ENCODE data around the gene IER5L.

DNA sequence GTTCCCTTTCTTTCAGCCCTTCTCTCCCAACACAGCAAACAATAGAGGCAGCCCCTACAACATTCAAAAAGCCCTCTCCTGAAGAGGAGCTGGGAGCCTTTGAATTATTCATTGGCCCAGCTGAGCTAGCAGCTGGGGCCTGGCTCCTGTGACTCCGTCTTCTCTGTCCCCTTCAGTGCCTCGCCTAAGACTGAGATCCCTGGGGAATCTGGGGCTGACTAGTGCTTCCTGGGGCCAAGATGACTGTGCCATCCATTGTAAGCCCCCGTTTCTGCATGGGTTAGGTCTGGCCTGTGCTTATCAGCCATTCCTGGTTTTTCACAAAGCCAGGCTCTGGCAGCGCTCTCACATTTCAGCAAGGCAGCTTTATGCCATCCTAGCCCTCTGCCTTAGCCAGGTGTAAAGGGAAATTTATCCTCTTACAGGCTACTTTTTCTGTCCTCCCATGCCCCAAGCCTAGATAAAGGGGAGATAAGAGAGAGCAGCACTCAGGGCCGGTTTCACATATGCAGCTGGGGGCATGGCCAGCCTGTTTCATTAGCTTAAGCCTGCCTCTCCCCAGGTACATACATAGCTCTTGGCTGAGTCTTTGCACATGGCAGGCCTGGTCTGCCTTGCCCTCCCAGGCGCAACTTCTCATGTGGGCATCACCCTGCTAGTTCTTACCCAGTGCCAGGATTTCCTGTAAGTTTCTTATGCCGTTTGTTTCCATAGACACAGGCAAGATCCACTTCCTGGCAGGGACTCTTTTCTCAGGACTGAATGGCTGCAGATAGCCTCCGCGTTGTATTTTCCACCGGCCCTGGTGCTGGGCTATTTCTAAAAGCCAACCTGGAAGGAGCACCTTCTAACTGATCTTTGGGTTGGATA, 51.1 kb downstream of the IER5L start:
- TF ChIP-seq, protein P1, sequence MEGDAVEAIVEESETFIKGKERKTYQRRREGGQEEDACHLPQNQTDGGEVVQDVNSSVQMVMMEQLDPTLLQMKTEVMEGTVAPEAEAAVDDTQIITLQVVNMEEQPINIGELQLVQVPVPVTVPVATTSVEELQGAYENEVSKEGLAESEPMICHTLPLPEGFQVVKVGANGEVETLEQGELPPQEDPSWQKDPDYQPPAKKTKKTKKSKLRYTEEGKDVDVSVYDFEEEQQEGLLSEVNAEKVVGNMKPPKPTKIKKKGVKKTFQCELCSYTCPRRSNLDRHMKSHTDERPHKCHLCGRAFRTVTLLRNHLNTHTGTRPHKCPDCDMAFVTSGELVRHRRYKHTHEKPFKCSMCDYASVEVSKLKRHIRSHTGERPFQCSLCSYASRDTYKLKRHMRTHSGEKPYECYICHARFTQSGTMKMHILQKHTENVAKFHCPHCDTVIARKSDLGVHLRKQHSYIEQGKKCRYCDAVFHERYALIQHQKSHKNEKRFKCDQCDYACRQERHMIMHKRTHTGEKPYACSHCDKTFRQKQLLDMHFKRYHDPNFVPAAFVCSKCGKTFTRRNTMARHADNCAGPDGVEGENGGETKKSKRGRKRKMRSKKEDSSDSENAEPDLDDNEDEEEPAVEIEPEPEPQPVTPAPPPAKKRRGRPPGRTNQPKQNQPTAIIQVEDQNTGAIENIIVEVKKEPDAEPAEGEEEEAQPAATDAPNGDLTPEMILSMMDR (conservative IDR thresholded peaks at IDR 0.05; ENCODE audit: low read length) = no peak
- no peak for TF ChIP-seq EZH2phosphoT487 (IDR thresholded peaks at IDR 0.05; ENCODE audit: borderline replicate concordance)

Data from Loucy (cell line).